Gastrocnemius medialis (tissue), 4 donors: ENCODE results near the gene RBL2. TPM values are rescaled to one million over a fixed set of nuclear protein-coding genes. Genes with fewer than 3 reads are reported as not detected.

Experiments
- ATAC-seq, 2 donors: fragments of 150-250 bp; one replicate each; pipeline ENCODE4 v1.9.1; 2016
- DNase-seq, 2 donors: peaks; one replicate each; pipeline ENCODE4 v3.0.0-alpha.2; 2019
- H3K27ac ChIP-seq, 4 donors: fragments of 200-600 bp; sonication (generic); 1 replicate in 1 of 4; 2 replicates in 3 of 4; pipeline ENCODE4 v1.5.1; 2016 to 2018; ENCODE audit warnings: mild to moderate bottlenecking in 2 of 4, moderate library complexity in 1 of 4
- H3K27me3 ChIP-seq, 3 donors: fragments of 200-600 bp; sonication (generic) in 2 of 3; 1 replicate in 1 of 3; 2 replicates in 2 of 3; pipeline versions ENCODE4 v1.5.1 to v1.6.0; 2016 to 2019; ENCODE audit warnings: mild to moderate bottlenecking in 1 of 3, moderate library complexity in 1 of 3
- H3K36me3 ChIP-seq, 2 donors: fragments of 200-600 bp; sonication (generic) in 1 of 2; one replicate each; pipeline ENCODE4 v1.5.1; 2017 to 2018
- H3K4me1 ChIP-seq, 2 donors: fragments of 200-600 bp; sonication (generic) in 1 of 2; one replicate each; pipeline ENCODE4 v1.5.1; 2016 to 2017; ENCODE audit warnings: mild to moderate bottlenecking in 2 of 2
- H3K4me3 ChIP-seq, 4 donors: fragments of 200-600 bp; sonication (generic) in 3 of 4; 1 replicate in 1 of 4; 2 replicates in 3 of 4; pipeline ENCODE4 v1.5.1; 2016 to 2019; ENCODE audit warnings: mild to moderate bottlenecking in 2 of 4
- H3K9me3 ChIP-seq, 3 donors: fragments of 200-600 bp; sonication (generic) in 2 of 3; 1 replicate in 1 of 3; 2 replicates in 2 of 3; pipeline ENCODE4 v1.5.1; 2016 to 2019
- POLR2A ChIP-seq, 2 donors: fragments of 450-650 bp; IDR thresholded peaks; one replicate each; pipeline ENCODE4 v1.6.1; 2017; ENCODE audit warnings: antibody characterized with exemption in 2 of 2, mild to moderate bottlenecking in 2 of 2, moderate library complexity in 2 of 2
- in situ Hi-C, 4 donors: fragments of 200-750 bp; cut with MboI; loops; one replicate each; pipeline versions ENCODE4 v1.15.0 to v1.8.0; 2017; ENCODE audit warnings: low sequenced_read_pairs in 4 of 4
- intact Hi-C: fragments of 100-400 bp; cut with DNase I; formaldehyde crosslinking; loops from one replicate; pipeline ENCODE4 v1.15.1; 2023; ENCODE audit warnings: low total_unique reads
- total RNA-seq, 4 donors: library from RNA; depleted of rRNA; stranded (reverse); fragments of >200 nt; gene quantifications; one replicate each; pipeline versions ENCODE4 v1.1.0 to v1.2.3, GENCODE V29; 2016
- TF ChIP-seq, protein P1 (sequence below), 5 experiments: fragments of 450-650 bp in 3 of 5; fragments of 200-600 bp in 2 of 5; sonication (generic) in 2 of 5; IDR thresholded peaks in 4 of 5; conservative IDR thresholded peaks in 1 of 5; 1 replicate in 4 of 5; 2 replicates in 1 of 5; pipeline ENCODE4 v1.5.1; 2016 to 2019; ENCODE audit warnings: antibody characterized with exemption in 5 of 5, mild to moderate bottlenecking in 3 of 5, moderate library complexity in 3 of 5

Gene RBL2
- total RNA-seq, 4 donors from 2014 or later = 48.0 to 60.6 (median 58.0) TPM

DNA sequence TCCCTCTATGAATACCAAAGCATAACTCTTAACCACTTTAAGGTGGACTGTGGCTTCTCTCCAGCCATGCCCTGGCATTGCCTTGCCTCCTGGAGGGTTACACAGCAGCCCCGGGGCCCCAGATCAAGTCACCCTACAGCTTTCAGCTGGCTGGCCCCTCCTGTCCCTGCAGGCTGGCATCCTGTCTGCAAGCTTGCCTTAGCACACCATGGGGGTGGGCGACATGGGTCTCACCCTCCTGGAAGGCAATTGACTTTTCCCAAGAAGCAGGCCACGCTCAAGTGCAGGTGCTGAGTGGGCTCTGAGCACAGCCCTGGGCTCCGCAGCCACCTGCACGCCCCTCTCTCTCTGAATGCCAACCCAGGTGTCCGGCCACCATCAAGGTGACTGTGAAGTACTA lies 94.5 kb downstream of the RBL2 start:
- in situ Hi-C loops = no loop called here

DNA sequence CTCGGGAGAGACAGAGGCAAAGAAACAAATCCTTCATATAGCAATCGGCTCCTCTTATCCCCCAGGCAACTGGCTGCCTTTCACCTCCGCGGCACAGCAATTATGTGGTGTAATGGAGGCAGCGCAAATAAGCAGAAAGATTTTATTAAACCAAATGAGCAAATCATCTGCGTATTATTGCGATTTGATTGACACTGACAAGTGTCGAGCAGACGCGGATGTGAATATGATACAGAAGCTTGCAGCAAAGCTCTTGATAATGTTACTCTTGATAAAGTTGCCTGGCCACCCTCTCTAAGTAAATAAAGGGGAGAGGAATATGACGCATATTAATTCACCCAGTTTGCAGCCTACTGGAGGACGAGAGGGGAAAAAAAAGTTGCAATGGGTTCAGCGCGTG lies 95.2 kb downstream of the RBL2 start:
- Histone ChIP-seq H3K4me3 (peak overlapping the region; percentile 16 to 35 (median 22)), H3K9me3 (no peaks in the 10 kb centered on the region), H3K4me1 (peaks cover 4 to 5% of the 10 kb centered on the region in 2 donors), H3K27ac (peak overlapping the region in 2 of 4 donors; percentile 15 to 27), H3K27me3 (no peaks in the 10 kb centered on the region), H3K36me3 (no peaks in the 10 kb centered on the region)
- TF ChIP-seq, protein P1, sequence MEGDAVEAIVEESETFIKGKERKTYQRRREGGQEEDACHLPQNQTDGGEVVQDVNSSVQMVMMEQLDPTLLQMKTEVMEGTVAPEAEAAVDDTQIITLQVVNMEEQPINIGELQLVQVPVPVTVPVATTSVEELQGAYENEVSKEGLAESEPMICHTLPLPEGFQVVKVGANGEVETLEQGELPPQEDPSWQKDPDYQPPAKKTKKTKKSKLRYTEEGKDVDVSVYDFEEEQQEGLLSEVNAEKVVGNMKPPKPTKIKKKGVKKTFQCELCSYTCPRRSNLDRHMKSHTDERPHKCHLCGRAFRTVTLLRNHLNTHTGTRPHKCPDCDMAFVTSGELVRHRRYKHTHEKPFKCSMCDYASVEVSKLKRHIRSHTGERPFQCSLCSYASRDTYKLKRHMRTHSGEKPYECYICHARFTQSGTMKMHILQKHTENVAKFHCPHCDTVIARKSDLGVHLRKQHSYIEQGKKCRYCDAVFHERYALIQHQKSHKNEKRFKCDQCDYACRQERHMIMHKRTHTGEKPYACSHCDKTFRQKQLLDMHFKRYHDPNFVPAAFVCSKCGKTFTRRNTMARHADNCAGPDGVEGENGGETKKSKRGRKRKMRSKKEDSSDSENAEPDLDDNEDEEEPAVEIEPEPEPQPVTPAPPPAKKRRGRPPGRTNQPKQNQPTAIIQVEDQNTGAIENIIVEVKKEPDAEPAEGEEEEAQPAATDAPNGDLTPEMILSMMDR (IDR thresholded peaks at IDR 0.05 in 4 of 5, conservative IDR thresholded peaks at IDR 0.05 in 1 of 5) = no peak
- no peak for TF ChIP-seq POLR2A (IDR thresholded peaks at IDR 0.05)
- DNase-seq = no peak
- ATAC-seq = peak in 1 of 2 donors; percentile 75
- intact Hi-C loops = no loop called here
- in situ Hi-C loops = no loop called here

More for the DNA sequence above, 94.5 kb downstream of the RBL2 start:
- H3K9me3 ChIP-seq = no peaks in the 10 kb centered on the region
- intact Hi-C loops = no loop called here
- peak overlapping the region in 1 of 4 donors; percentile 15 for H3K27ac ChIP-seq
- DNase-seq (no peak), ATAC-seq (no peak)
- no peaks in the 10 kb centered on the region for H3K27me3 ChIP-seq
- H3K4me3 ChIP-seq = no peak overlapping the region
- H3K4me1 ChIP-seq = peaks cover 4 to 5% of the 10 kb centered on the region in 2 donors
- TF ChIP-seq, protein P1 (IDR thresholded peaks at IDR 0.05 in 4 of 5, conservative IDR thresholded peaks at IDR 0.05 in 1 of 5) = no peak
- no peak for TF ChIP-seq POLR2A (IDR thresholded peaks at IDR 0.05)
- H3K36me3 ChIP-seq = no peaks in the 10 kb centered on the region

GRCh38 chr16:53530046-53530445 lies 95.8 kb downstream of the RBL2 start:
- ATAC-seq (peak in 1 of 2 donors; percentile 11), DNase-seq (no peak)
- intact Hi-C loops (no loop called here), in situ Hi-C loops (no loop called here)
- TF ChIP-seq, protein P1 (IDR thresholded peaks at IDR 0.05 in 4 of 5, conservative IDR thresholded peaks at IDR 0.05 in 1 of 5) = no peak
- TF ChIP-seq POLR2A (IDR thresholded peaks at IDR 0.05) = no peak
- peak overlapping the region; percentile 16 to 35 (median 22) for H3K4me3 ChIP-seq
- no peaks in the 10 kb centered on the region for H3K27me3 ChIP-seq
- peaks cover 4 to 5% of the 10 kb centered on the region in 2 donors for H3K4me1 ChIP-seq
- H3K27ac ChIP-seq = peak overlapping the region in 1 of 4 donors; percentile 15
- H3K9me3 ChIP-seq = no peaks in the 10 kb centered on the region
- no peaks in the 10 kb centered on the region for H3K36me3 ChIP-seq

GRCh38 chr16:53530741-53531140 lies 96.5 kb downstream of the RBL2 start:
- intact Hi-C loops (no loop called here), in situ Hi-C loops (no loop called here)
- Histone ChIP-seq H3K27ac (no peak overlapping the region), H3K9me3 (no peaks in the 10 kb centered on the region), H3K27me3 (no peaks in the 10 kb centered on the region), H3K36me3 (no peaks in the 10 kb centered on the region), H3K4me1 (peaks cover 4 to 5% of the 10 kb centered on the region in 2 donors), H3K4me3 (no peak overlapping the region)
- DNase-seq = no peak
- no peak for ATAC-seq
- TF ChIP-seq POLR2A (IDR thresholded peaks at IDR 0.05) = no peak
- TF ChIP-seq, protein P1 (IDR thresholded peaks at IDR 0.05 in 4 of 5, conservative IDR thresholded peaks at IDR 0.05 in 1 of 5) = no peak

DNA sequence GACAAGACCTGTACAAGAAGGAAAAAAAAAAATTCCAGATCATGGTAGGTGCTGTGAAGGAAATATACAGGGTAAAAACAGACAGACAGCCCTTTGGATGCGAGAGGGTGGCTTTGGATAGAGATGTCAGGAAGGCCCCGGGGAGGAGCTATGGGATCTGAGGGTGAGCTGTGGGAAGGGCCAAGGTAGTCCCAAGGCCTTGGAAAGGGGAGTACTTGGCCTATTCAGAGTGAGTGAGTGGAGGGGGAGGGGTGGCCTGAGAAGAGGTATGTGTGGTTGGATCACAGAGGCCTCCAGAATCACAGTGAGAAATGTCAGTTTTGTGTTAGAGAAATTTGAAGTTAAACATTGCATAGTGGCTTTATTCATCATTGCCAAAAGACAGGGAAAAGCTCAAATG lies 99.9 kb downstream of the RBL2 start:
- Histone ChIP-seq H3K36me3 (no peaks in the 10 kb centered on the region), H3K9me3 (no peaks in the 10 kb centered on the region), H3K27ac (no peak overlapping the region), H3K27me3 (no peaks in the 10 kb centered on the region), H3K4me1 (peaks cover 4 to 5% of the 10 kb centered on the region in 2 donors), H3K4me3 (no peak overlapping the region)
- in situ Hi-C loops = no loop called here
- intact Hi-C loops = no loop called here
- ATAC-seq = no peak
- DNase-seq = no peak
- TF ChIP-seq, protein P1 (IDR thresholded peaks at IDR 0.05 in 4 of 5, conservative IDR thresholded peaks at IDR 0.05 in 1 of 5) = no peak
- no peak for TF ChIP-seq POLR2A (IDR thresholded peaks at IDR 0.05)
